D721Med (cell line): ENCODE data around the gene ZFP62.
"Not testable (repeated sequence)": the region's sequence is repeated elsewhere in the genome, so short reads cannot be mapped to it uniquely, and the experiment has no call there.

ENCODE experiments used
- DNase-seq: peaks from one replicate; pipeline ENCODE4 v3.0.0; 2011; ENCODE audit warnings: low spot score; ENCODE audit not compliant: insufficient read length
- FAIRE-seq: peaks from 2 replicates; lab custom pipeline; 2011; peaks lifted over from hg19 to GRCh38; lab: Jason Lieb, UNC
- TF ChIP-seq, protein P1 (sequence below): IDR thresholded peaks from 2 replicates; pipeline ENCODE4 v1.5.1; 2012; ENCODE audit warnings: mild to moderate bottlenecking, control low read depth; ENCODE audit not compliant: insufficient read depth; ENCODE audit errors: missing control alignments

The ZFP62 gene

GRCh38 chr5:180901319-180902009 is 40.4 kb upstream of the ZFP62 start:
- DNase-seq (no peak), FAIRE-seq (no peak)
- TF ChIP-seq, protein P1, sequence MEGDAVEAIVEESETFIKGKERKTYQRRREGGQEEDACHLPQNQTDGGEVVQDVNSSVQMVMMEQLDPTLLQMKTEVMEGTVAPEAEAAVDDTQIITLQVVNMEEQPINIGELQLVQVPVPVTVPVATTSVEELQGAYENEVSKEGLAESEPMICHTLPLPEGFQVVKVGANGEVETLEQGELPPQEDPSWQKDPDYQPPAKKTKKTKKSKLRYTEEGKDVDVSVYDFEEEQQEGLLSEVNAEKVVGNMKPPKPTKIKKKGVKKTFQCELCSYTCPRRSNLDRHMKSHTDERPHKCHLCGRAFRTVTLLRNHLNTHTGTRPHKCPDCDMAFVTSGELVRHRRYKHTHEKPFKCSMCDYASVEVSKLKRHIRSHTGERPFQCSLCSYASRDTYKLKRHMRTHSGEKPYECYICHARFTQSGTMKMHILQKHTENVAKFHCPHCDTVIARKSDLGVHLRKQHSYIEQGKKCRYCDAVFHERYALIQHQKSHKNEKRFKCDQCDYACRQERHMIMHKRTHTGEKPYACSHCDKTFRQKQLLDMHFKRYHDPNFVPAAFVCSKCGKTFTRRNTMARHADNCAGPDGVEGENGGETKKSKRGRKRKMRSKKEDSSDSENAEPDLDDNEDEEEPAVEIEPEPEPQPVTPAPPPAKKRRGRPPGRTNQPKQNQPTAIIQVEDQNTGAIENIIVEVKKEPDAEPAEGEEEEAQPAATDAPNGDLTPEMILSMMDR: no peak

- TF ChIP-seq, protein P1: no peak
- FAIRE-seq: no peak
- no peak for DNase-seq
These were observed 39.1 kb upstream of the ZFP62 start for GRCh38 chr5:180900178-180900577.

- TF ChIP-seq, protein P1: no peak
- no peak for DNase-seq
- no peak for FAIRE-seq
These were observed 37.7 kb upstream of the ZFP62 start, which contains the start of gene BTNL8 for GRCh38 chr5:180898621-180899246. BTNL8 (plus strand) TSS chr5:180899159; CDS start chr5:180899311, 152 bp downstream.

DNA sequence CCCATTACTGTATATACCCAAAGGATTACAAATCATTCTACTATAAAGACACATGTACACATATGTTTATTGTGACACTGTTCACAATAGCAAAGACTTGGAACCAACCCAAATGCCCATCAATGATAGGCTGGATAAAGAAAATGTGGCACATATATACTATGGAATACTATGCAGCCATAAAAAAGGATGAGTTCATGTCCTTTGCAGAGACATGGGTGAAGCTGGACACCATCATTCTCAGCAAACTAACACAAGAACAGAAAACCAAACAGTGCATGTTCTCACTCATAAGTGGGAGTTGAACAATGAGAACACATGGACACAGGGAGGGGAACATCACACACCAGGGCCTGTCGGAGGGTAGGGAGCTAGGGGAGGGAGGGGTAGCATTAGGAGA is 34.3 kb upstream of the ZFP62 start:
- DNase-seq, FAIRE-seq: not testable (repeated sequence)

GRCh38 chr5:180889381-180889780 is 28.3 kb upstream of the ZFP62 start:
- FAIRE-seq (no peak), DNase-seq (no peak)
- TF ChIP-seq, protein P1: no peak

GRCh38 chr5:180885845-180886529 is 24.9 kb upstream of the ZFP62 start:
- not testable (repeated sequence) for FAIRE-seq, DNase-seq

- DNase-seq (no peak), FAIRE-seq (no peak)
- TF ChIP-seq, protein P1: no peak
These were observed 14.9 kb upstream of the ZFP62 start for GRCh38 chr5:180875860-180876426.
